ENCODE data around the gene DLX1. TPM values are rescaled to one million over a fixed set of nuclear protein-coding genes. Genes with fewer than 3 reads are reported as not detected.

Gene DLX1
- total RNA-seq, 2 experiments from 2014 or later: not detected

DNA sequence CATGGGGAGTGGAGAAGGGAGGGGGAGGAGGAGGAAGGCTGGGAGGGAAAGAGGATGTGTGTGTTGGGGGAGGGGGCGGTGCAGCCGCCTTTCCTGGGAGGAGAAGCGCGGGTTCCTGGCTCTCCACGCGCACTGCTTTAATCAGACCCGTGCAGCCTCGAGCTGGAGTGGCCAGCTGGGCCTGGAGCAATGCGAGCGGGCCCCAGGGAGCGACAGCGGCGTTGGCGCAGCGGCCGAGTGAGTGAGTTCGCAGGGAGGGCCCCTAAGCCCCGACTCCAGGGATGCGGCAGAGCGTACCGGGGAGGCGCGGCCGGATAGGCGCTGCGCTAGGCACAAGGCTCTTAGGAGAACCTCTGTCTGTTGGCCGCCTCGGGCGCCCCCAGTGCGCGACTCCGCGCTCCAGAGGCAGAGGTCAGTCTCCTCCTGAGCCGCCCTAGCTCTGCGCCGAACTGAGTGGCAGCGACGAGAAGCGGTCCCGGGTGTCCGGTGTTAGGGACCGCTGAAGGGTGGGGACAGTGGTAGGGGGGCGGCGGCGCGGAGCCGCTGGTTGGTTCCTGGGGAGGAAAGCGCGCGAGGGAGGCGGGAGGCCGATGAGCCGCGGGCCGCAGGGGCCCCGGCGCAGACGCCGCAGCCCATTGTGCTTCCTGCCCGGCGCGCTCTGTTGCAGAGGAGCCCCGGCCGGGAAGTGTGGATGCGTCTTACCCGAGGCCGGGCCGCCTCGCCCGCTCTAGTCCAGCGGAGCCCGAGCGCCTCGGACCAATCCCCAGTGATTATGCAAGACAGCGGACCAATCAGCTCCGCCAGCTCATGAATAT is 455 bp upstream of the DLX1 start:
- ChIA-PET CTCF (interaction anchor here (1.2 to 1.6 kb wide), 2 partner anchors 11 to 19 kb away, joined by 3 to 5 read pairs; partner anchors contain the start of gene DLX2), POLR2A (no interaction called here)

GRCh38 chr2:172086241-172087206 is 1.2 kb downstream of the DLX1 start:
- CTCF ChIA-PET: interaction anchor here (1.0 to 1.6 kb wide), 3 partner anchors 17 to 384 kb away, joined by 3 to 5 read pairs (median 3); partner anchors contain the start of gene DLX2
- POLR2A ChIA-PET: no interaction called here

GRCh38 chr2:172087207-172087779 is 2.0 kb downstream of the DLX1 start:
- ChIA-PET CTCF (interaction anchor here (1.0 to 2.5 kb wide), 5 partner anchors 14 to 384 kb away, joined by 3 to 9 read pairs (median 5); partner anchors contain the start of gene DLX2), POLR2A (no interaction called here)

DNA sequence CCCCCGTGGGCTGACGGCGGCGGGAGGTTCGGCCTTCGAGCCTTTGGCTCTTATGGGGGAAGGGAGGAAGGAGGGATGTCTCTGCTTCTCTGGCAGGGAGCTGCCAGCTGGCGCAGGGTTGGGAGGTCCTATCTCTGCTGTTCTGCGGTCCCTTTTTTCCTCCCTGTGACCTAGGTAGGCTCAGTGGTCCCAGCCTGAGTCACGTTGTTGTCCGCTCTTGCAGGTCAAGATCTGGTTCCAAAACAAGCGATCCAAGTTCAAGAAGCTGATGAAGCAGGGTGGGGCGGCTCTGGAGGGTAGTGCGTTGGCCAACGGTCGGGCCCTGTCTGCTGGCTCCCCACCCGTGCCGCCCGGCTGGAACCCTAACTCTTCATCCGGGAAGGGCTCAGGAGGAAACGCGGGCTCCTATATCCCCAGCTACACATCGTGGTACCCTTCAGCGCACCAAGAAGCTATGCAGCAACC is 2.5 kb downstream of the DLX1 start:
- ChIA-PET POLR2A (no interaction called here), CTCF (interaction anchor here (1.2 to 2.5 kb wide), 5 partner anchors 13 to 385 kb away, joined by 3 to 9 read pairs (median 5); partner anchors contain the start of gene DLX2)

- ChIA-PET POLR2A (no interaction called here), CTCF (interaction anchor here (0.6 to 2.5 kb wide), 5 partner anchors 13 to 382 kb away, joined by 3 to 9 read pairs (median 5); partner anchors contain the start of gene DLX2)
Observed at GRCh38 chr2:172088245-172089004, 3.1 kb downstream of the DLX1 start.

DNA sequence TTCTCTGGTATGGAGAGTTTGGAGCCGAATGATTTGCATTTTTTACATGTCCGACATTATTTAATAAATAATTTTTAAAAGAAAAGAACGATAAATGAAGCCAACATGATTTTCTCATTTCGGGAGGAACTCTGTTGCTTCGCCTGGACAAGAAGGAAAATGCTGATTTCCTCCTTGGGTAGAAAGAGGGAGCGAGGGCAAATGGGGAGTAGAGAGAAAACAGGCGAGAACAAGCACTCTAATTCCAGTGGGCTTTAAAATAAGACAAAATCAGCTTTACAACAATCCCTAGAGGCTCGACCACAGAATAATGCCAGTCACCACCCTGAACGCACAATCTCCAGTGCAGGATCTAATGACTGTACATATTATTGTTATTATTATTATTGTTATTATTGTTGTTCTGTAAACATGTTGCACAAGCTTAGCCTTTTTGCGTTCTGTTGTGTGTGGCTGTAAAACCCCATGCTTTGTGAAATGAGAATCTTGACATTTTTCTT is 3.7 kb downstream of the DLX1 start:
- POLR2A ChIA-PET: no interaction called here
- CTCF ChIA-PET: interaction anchor here (0.6 to 2.5 kb wide), 4 partner anchors 13 to 383 kb away, joined by 3 to 9 read pairs (median 5); partner anchors contain the start of gene DLX2

GRCh38 chr2:172089633-172090032 is 4.3 kb downstream of the DLX1 start:
- ChIA-PET CTCF (interaction anchor here (2.5 kb wide), 1 partner anchor 17 kb away, joined by 6 read pairs; no protein-coding TSS in a partner anchor), POLR2A (no interaction called here)

GRCh38 chr2:172090044-172090961 is 5.0 kb downstream of the DLX1 start:
- POLR2A ChIA-PET: no interaction called here
- CTCF ChIA-PET: interaction anchor here (1.1 kb wide), 1 partner anchor 10 kb away, joined by 3 read pairs; no protein-coding TSS in a partner anchor

GRCh38 chr2:172091000-172091641 is 5.8 kb downstream of the DLX1 start:
- CTCF ChIA-PET: interaction anchor here (0.7 to 1.1 kb wide), 2 partner anchors 9 to 10 kb away, joined by 3 read pairs; no protein-coding TSS in a partner anchor

DNA sequence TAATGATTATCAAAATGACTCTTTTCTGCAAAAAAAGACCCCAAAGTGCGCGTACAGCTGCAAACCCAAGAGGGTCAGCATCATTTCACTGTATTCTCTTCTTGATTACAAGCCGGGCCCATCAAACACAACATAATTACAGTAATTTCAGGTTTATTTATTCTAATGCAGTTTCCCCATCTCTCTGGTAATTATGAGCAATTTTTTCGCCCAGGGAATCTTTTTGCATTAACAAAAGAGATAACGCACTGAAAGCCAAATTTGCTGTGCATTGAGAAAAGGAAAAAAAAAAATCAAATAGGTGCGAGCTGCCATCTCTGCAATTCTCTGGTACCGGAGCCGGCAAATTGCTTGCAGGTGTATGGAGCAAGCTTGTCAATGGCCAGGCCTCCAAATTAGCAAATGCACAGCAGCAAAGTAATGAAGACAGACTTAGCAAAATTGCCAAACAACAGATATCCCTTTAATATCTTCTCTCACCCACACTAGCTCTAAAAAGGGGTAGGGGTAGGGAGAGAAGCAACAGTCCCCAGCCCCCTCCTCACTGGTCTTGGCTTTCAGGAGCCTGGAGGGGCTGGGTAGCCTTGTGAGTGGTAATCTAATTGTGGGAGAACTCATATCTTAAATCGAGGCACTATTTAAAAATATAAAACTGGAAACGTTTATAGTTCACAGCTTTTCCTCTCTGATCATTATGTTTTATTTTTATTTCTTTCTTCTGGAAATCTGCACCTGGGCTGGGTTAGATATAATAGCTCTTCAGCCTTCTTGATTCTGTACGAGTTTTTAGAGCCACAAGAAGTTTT is 6.7 kb downstream of the DLX1 start:
- ChIA-PET CTCF (interaction anchor here (0.7 to 1.1 kb wide), 2 partner anchors 8 to 10 kb away, joined by 3 read pairs; no protein-coding TSS in a partner anchor), POLR2A (no interaction called here)

More at GRCh38 chr2:172091000-172091641, 5.8 kb downstream of the DLX1 start:
- POLR2A ChIA-PET: no interaction called here

DNA sequence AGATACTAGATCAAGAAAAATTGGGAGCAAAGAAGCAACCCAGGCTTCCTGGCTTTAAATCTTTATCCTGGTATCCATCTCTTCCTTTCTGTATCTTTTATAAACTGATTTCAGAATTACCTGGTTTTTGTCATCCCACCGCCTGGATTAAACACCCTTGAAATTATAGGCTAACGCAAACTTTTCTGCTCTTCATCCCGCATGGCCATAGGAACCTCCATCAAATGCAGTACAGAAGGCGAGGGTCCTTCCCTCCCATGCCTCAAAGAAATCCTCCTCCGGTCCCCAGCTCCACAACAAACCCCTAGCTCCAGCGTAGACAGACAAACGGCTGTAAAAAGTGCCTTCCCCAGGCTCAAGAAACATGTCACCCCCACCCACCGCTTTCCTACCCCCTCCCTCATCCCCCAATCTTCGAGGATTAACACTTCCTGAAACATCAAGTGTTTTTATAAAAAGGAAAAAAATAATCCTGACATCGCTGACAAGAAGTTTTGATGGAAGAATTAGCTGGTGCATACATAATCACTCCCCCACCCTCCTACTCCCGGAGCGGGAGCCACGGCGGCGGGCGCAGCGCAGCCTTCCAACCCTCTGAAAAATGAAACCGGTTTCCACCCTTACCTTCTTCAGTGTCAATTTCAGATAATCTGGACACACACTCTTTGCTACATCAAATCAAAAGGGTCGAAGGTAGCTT is 7.6 kb downstream of the DLX1 start:
- ChIA-PET CTCF (interaction anchor here (1.0 kb wide), 1 partner anchor 33 kb away, joined by 3 read pairs; no protein-coding TSS in a partner anchor), POLR2A (no interaction called here)

GRCh38 chr2:172093416-172094293 is 8.3 kb downstream of the DLX1 start:
- ChIA-PET POLR2A (no interaction called here), CTCF (interaction anchor here (1.0 kb wide), 1 partner anchor 34 kb away, joined by 3 read pairs; no protein-coding TSS in a partner anchor)

DNA sequence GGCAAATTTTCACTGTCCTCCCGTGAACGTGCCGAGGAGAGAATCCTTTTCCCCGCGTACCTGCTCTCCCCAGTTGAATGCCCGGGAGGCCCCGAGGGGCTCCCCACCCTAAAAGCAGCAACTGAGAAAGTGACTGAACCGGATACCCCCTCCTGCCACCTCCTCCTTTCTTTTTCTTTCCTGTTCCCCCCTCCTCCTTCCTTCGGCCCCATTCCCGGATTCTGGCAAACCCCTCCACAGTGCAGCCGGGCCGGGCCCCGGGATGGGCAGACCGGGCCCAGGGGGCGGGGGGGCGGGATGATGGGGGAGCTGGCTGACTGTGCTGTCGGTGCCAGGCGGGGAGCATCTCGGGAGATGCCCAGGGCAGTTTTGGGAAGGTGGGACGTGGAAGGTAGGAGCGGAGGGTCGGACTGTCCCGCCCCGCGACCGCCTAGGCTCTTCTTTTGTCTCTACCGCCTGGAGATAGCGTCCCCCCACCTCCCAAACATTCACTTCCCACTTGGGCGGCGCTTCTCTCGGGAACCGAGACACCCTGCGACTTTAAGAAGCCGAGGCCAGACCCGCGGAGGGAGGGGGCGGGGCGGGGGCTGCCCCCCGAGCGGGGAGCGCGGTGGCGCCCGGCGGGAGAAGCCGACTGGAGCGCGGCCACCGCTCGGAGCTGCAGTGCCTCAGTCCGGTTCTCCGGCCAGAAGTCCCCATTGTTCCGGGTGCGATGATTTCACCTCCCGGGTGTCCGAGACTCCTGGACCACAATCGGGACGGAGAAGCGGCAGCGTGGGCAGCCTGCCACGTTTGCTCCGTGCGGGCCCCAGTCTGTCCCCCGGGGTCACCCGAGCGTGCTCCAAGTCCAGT is 9.2 kb downstream of the DLX1 start:
- CTCF ChIA-PET: no interaction called here
- POLR2A ChIA-PET: no interaction called here
